Measurements from ENCODE around the gene ZBTB40. TPM values are rescaled to one million over a fixed set of nuclear protein-coding genes. Genes with fewer than 3 reads are reported as not detected.
A peak's percentile ranks its signal among the peaks of the same experiment; 100 is the strongest.

The ZBTB40 gene
- polyA plus RNA-seq, 2 of the 4 experiments (the other 2 are of a cell fraction), result 6.2 to 7.0 TPM

DNA sequence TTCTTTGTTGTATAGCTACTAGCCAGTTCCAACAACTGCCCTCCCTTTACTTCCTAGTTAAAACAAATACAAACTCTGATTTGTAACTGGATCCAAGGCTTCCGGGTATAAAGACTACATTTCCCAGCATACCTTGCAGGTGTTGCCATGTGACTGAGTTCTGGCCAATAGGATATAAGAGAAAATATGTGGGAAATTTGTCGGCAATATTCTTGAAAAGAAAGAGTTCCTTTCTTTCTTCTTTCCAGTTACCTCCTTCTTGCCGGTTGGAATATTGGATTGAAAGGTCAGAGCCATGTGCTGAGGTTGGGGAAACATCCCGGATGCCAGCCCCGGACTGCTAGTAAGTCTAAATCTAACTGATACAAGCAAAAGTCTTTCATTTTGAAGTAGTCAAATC is 23.0 kb upstream of the ZBTB40 start:
- peak; percentile 90 to 96 for ATAC-seq
- POLR2A ChIA-PET, result no interaction called here

DNA sequence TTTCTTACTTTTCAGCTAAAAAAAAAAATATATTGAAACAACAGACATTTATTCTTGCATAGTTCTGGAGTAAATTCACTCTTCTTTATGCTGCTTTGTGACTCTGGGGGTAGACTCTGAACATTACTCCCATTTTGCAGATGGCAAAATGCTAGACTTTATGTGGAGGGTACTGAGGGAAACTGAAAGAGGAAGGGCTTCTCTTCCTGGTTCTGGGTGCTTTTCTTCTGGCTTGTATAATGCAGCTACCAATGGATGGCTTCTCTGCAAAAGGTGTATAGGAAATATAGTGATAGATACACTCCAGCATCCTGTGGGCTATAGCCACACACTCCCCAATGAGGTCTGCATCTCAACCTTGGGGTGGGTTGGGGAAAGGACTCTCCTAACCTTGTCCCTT is 19.7 kb upstream of the ZBTB40 start:
- Histone ChIP-seq H3K4me3 (no peak overlapping the region), H3K4me2 (no peak overlapping the region), H3K9me3 (no peaks in the 10 kb centered on the region), H3K4me1 (no peaks in the 10 kb centered on the region), H3K27ac (no peak overlapping the region)
- CTCF ChIA-PET, result interaction anchor here (1.2 to 2.6 kb wide), 2 partner anchors 208 to 210 kb away, joined by 4 to 11 read pairs; no protein-coding TSS in a partner anchor
- no peak for DNase-seq (ENCODE audit: low read depth in 1 of 2, low spot score in 1 of 2)
- TF ChIP-seq, protein P1, sequence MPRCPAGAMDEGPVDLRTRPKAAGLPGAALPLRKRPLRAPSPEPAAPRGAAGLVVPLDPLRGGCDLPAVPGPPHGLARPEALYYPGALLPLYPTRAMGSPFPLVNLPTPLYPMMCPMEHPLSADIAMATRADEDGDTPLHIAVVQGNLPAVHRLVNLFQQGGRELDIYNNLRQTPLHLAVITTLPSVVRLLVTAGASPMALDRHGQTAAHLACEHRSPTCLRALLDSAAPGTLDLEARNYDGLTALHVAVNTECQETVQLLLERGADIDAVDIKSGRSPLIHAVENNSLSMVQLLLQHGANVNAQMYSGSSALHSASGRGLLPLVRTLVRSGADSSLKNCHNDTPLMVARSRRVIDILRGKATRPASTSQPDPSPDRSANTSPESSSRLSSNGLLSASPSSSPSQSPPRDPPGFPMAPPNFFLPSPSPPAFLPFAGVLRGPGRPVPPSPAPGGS (IDR thresholded peaks at IDR 0.05), result no peak
- TF ChIP-seq KDM1A (IDR thresholded peaks at IDR 0.05; ENCODE audit: low read depth) (no peak), RAD21 (conservative IDR thresholded peaks at IDR 0.05 in 1 of 2, IDR thresholded peaks at IDR 0.05 in 1 of 2) (no peak), ZFP36 (IDR thresholded peaks at IDR 0.05; ENCODE audit: borderline replicate concordance, partially characterized antibody) (no peak), BHLHE40 (IDR thresholded peaks at IDR 0.05; ENCODE audit: low read depth, low read length) (no peak), NR3C1 (IDR thresholded peaks at IDR 0.05) (no peak)
- FAIRE-seq, result no peak
- POLR2A ChIA-PET, result no interaction called here
- ATAC-seq, result no peak

More for the DNA sequence above, 23.0 kb upstream of the ZBTB40 start:
- TF ChIP-seq KDM5A (IDR thresholded peaks at IDR 0.05), result 0 out of 2 replicates have a peak, but pooled peaks have one; percentile 40
- no peak for TF ChIP-seq CEBPB (IDR thresholded peaks at IDR 0.05)
- TF ChIP-seq, protein P2, sequence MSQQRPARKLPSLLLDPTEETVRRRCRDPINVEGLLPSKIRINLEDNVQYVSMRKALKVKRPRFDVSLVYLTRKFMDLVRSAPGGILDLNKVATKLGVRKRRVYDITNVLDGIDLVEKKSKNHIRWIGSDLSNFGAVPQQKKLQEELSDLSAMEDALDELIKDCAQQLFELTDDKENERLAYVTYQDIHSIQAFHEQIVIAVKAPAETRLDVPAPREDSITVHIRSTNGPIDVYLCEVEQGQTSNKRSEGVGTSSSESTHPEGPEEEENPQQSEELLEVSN (IDR thresholded peaks at IDR 0.05; ENCODE audit: borderline replicate concordance, low read depth), result peak; percentile 52; the same call in 1 of the 2 replicates
- TF ChIP-seq MYC (IDR thresholded peaks at IDR 0.05; ENCODE audit: borderline replicate concordance, low read length), result no peak
- TF ChIP-seq, protein P3, sequence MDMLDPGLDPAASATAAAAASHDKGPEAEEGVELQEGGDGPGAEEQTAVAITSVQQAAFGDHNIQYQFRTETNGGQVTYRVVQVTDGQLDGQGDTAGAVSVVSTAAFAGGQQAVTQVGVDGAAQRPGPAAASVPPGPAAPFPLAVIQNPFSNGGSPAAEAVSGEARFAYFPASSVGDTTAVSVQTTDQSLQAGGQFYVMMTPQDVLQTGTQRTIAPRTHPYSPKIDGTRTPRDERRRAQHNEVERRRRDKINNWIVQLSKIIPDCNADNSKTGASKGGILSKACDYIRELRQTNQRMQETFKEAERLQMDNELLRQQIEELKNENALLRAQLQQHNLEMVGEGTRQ (IDR thresholded peaks at IDR 0.05), result peak; percentile 88
- CTCF ChIA-PET, result interaction anchor here (2.5 to 5.0 kb wide), 2 partner anchors 8 to 213 kb away, joined by 12 to 21 read pairs; no protein-coding TSS in a partner anchor
- DNase-seq (ENCODE audit: low read depth in 1 of 2, low spot score in 1 of 2) (peak; percentile 72 to 80), FAIRE-seq (peak; percentile 92)
- peak overlapping the region; percentile 44 to 70; a peak in 4 of 6 replicates for H3K27ac ChIP-seq
- H3K9me3 ChIP-seq, result no peaks in the 10 kb centered on the region
- 1% methylated on average over 5 of the region's 5 CpGs for WGBS (ENCODE audit: missing lambda C conversion rate)
- H3K4me2 ChIP-seq, result peak overlapping the region; percentile 62
- H3K4me3 ChIP-seq, result peak overlapping the region; percentile 63
- H3K4me1 ChIP-seq, result no peaks in the 10 kb centered on the region

DNA sequence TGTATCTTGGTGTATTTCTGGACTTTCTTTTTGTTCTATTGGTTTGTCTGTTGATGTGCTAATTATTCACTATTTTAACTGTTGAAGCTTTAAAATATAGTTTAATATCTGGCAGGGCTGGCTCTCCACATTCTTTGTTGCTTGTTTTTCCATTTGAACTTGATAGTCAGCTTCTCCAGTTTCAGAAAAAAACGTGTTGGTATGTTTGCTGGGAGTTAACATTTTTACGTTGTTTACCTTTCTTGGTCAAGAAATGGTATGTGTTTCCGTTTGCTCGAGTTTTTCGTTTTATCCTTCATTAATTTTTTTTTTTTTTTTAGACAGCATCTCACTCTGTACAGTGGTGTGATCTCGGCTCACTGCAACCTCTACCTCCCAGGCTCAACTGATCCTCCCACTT is 16.9 kb upstream of the ZBTB40 start:
- Histone ChIP-seq H3K4me3 (no peak overlapping the region), H3K4me2 (no peak overlapping the region), H3K4me1 (no peaks in the 10 kb centered on the region), H3K27ac (no peak overlapping the region), H3K9me3 (peaks cover 8% of the 10 kb centered on the region; the same call in 2 of the 3 replicates)
- no peak for ATAC-seq
- no peak for DNase-seq (ENCODE audit: low read depth in 1 of 2, low spot score in 1 of 2)
- CTCF ChIA-PET, result interaction anchor here (1.0 to 1.2 kb wide), 2 partner anchors 16 to 207 kb away, joined by 3 to 6 read pairs; no protein-coding TSS in a partner anchor
- WGBS (ENCODE audit: missing lambda C conversion rate), result 53% methylated on average over 6 of the region's 6 CpGs
- no peak for FAIRE-seq
- POLR2A ChIA-PET, result no interaction called here
- TF ChIP-seq, protein P4, sequence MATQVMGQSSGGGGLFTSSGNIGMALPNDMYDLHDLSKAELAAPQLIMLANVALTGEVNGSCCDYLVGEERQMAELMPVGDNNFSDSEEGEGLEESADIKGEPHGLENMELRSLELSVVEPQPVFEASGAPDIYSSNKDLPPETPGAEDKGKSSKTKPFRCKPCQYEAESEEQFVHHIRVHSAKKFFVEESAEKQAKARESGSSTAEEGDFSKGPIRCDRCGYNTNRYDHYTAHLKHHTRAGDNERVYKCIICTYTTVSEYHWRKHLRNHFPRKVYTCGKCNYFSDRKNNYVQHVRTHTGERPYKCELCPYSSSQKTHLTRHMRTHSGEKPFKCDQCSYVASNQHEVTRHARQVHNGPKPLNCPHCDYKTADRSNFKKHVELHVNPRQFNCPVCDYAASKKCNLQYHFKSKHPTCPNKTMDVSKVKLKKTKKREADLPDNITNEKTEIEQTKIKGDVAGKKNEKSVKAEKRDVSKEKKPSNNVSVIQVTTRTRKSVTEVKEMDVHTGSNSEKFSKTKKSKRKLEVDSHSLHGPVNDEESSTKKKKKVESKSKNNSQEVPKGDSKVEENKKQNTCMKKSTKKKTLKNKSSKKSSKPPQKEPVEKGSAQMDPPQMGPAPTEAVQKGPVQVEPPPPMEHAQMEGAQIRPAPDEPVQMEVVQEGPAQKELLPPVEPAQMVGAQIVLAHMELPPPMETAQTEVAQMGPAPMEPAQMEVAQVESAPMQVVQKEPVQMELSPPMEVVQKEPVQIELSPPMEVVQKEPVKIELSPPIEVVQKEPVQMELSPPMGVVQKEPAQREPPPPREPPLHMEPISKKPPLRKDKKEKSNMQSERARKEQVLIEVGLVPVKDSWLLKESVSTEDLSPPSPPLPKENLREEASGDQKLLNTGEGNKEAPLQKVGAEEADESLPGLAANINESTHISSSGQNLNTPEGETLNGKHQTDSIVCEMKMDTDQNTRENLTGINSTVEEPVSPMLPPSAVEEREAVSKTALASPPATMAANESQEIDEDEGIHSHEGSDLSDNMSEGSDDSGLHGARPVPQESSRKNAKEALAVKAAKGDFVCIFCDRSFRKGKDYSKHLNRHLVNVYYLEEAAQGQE (IDR thresholded peaks at IDR 0.05), result no peak
- TF ChIP-seq RFX5 (IDR thresholded peaks at IDR 0.05) (no peak), TFCP2L1 (CRISPR knock-in tag; IDR thresholded peaks at IDR 0.05) (no peak), RNF2 (IDR thresholded peaks at IDR 0.05; ENCODE audit: borderline replicate concordance, low read depth) (no peak), KDM5A (IDR thresholded peaks at IDR 0.05) (no peak), SMC3 (IDR thresholded peaks at IDR 0.05) (no peak), RAD21 (conservative IDR thresholded peaks at IDR 0.05 in 1 of 2, IDR thresholded peaks at IDR 0.05 in 1 of 2) (no peak), MAZ (IDR thresholded peaks at IDR 0.05; ENCODE audit: borderline replicate concordance, low read depth, low read length) (no peak), JUN (IDR thresholded peaks at IDR 0.05) (no peak), ZSCAN20 (CRISPR knock-in tag; IDR thresholded peaks at IDR 0.05) (no peak), CHD4 (IDR thresholded peaks at IDR 0.05; ENCODE audit: borderline replicate concordance) (no peak), HDAC2 (IDR thresholded peaks at IDR 0.05) (no peak)
- TF ChIP-seq, protein P1 (IDR thresholded peaks at IDR 0.05), result no peak
- TF ChIP-seq, protein P5, sequence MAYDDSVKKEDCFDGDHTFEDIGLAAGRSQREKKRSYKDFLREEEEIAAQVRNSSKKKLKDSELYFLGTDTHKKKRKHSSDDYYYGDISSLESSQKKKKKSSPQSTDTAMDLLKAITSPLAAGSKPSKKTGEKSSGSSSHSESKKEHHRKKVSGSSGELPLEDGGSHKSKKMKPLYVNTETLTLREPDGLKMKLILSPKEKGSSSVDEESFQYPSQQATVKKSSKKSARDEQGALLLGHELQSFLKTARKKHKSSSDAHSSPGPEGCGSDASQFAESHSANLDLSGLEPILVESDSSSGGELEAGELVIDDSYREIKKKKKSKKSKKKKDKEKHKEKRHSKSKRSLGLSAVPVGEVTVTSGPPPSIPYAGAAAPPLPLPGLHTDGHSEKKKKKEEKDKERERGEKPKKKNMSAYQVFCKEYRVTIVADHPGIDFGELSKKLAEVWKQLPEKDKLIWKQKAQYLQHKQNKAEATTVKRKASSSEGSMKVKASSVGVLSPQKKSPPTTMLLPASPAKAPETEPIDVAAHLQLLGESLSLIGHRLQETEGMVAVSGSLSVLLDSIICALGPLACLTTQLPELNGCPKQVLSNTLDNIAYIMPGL (CRISPR knock-in tag; IDR thresholded peaks at IDR 0.05; ENCODE audit: borderline replicate concordance), result no peak
